CD14-positive monocyte (primary cell): Measurements from ENCODE around the gene CWC27. TPM values are rescaled to one million over a fixed set of nuclear protein-coding genes. Genes with fewer than 3 reads are reported as not detected.
A peak's percentile ranks its signal among the peaks of the same experiment; 100 is the strongest.

Source experiments
- DNase-seq, 3 donors: peaks; one replicate each; pipeline ENCODE4 v3.0.0-alpha.2; 2011 to 2022
- H2AFZ ChIP-seq: 2 replicates; pipeline ENCODE4 v1.6.0; 2012; ENCODE audit warnings: mild to moderate bottlenecking, low read depth, low read length, inconsistent platforms; ENCODE audit not compliant: insufficient read depth, poor library complexity, severe bottlenecking
- H3K27ac ChIP-seq, 2 donors: 1 replicate in 1 of 2; 2 replicates in 1 of 2; pipeline ENCODE4 v1.5.1; 2012 to 2013; ENCODE audit warnings: low read length in 2 of 2, control low read depth in 1 of 2, inconsistent platforms in 1 of 2, low read depth in 1 of 2, mild to moderate bottlenecking in 1 of 2
- H3K27me3 ChIP-seq, 2 donors: one replicate each; pipeline versions ENCODE4 v1.6.0 to v1.6.1; 2011 to 2013; ENCODE audit warnings: low read length in 2 of 2; ENCODE audit not compliant: control insufficient read depth in 2 of 2, insufficient read depth in 2 of 2
- H3K36me3 ChIP-seq, 2 donors: replicated peaks in 1 of 2; 1 replicate in 1 of 2; 2 replicates in 1 of 2; pipeline versions ENCODE4 v1.5.1 to v1.6.1; 2012 to 2013; ENCODE audit warnings: low read length in 2 of 2, control low read depth in 1 of 2, inconsistent platforms in 1 of 2, mild to moderate bottlenecking in 1 of 2; ENCODE audit not compliant: insufficient read depth in 2 of 2, control insufficient read depth in 1 of 2
- H3K4me1 ChIP-seq, 2 donors: 1 replicate in 1 of 2; 2 replicates in 1 of 2; pipeline versions ENCODE4 v1.5.1 to v1.6.1; 2012 to 2013; ENCODE audit warnings: low read length in 2 of 2, control low read depth in 1 of 2, inconsistent platforms in 1 of 2, mild to moderate bottlenecking in 1 of 2, moderate library complexity in 1 of 2; ENCODE audit not compliant: insufficient read depth in 2 of 2, control insufficient read depth in 1 of 2
- H3K4me2 ChIP-seq: replicated peaks from 2 replicates; pipeline ENCODE3; 2012; ENCODE audit warnings: low read length, moderate library complexity, mild to moderate bottlenecking; ENCODE audit not compliant: poor library complexity, severe bottlenecking; ENCODE audit errors: extremely low read depth
- H3K4me3 ChIP-seq, 3 experiments: fragments of 200-600 bp in 1 of 3; sonication (generic) in 1 of 3; replicated peaks in 1 of 3; 1 replicate in 2 of 3; 2 replicates in 1 of 3; pipeline ENCODE4 v1.5.1; 2011 to 2013; ENCODE audit warnings: low read length in 3 of 3, mild to moderate bottlenecking in 3 of 3, control low read depth in 2 of 3, low read depth in 2 of 3, inconsistent platforms in 1 of 3, moderate library complexity in 1 of 3
- H3K79me2 ChIP-seq: 2 replicates; pipeline ENCODE4 v1.6.0; 2012; ENCODE audit warnings: mild to moderate bottlenecking, control low read depth, inconsistent platforms, low read length, moderate library complexity; ENCODE audit not compliant: insufficient read depth
- H3K9ac ChIP-seq: 2 replicates; pipeline ENCODE4 v1.6.0; 2017; ENCODE audit warnings: low read length, mild to moderate bottlenecking; ENCODE audit not compliant: insufficient read depth, poor library complexity, severe bottlenecking
- H3K9me3 ChIP-seq, 2 donors: replicated peaks in 1 of 2; 1 replicate in 1 of 2; 2 replicates in 1 of 2; pipeline versions ENCODE4 v1.5.1 to v1.6.1; 2012 to 2013; ENCODE audit warnings: low read length in 2 of 2, control low read depth in 1 of 2; ENCODE audit not compliant: control insufficient read depth in 1 of 2, insufficient read depth in 1 of 2
- H4K20me1 ChIP-seq: 2 replicates; pipeline ENCODE4 v1.6.0; 2012; ENCODE audit warnings: mild to moderate bottlenecking, low read length, control low read depth, moderate library complexity; ENCODE audit not compliant: insufficient read depth
- H3K27ac Mint-ChIP-seq, 7 donors: one replicate each; pipeline ENCODE4 v1.8.0; 2020; ENCODE audit warnings: mild to moderate bottlenecking in 7 of 7, mixed read lengths in 7 of 7, moderate library complexity in 6 of 7, inconsistent platforms in 2 of 7
- H3K27me3 Mint-ChIP-seq, 3 donors: one replicate each; pipeline ENCODE4 v1.8.0; 2021 to 2022; ENCODE audit warnings: low read depth in 3 of 3, mild to moderate bottlenecking in 3 of 3, mixed read lengths in 3 of 3, moderate library complexity in 3 of 3, inconsistent platforms in 1 of 3
- H3K36me3 Mint-ChIP-seq, 2 donors: one replicate each; pipeline ENCODE4 v1.8.0; 2020; ENCODE audit warnings: mixed read lengths in 2 of 2, inconsistent platforms in 1 of 2, mild to moderate bottlenecking in 1 of 2
- H3K4me1 Mint-ChIP-seq: one replicate; pipeline ENCODE4 v1.8.0; 2020; ENCODE audit warnings: mild to moderate bottlenecking, mixed read lengths
- H3K4me3 Mint-ChIP-seq, 2 donors: one replicate each; pipeline ENCODE4 v1.8.0; 2020; ENCODE audit warnings: mild to moderate bottlenecking in 2 of 2, mixed read lengths in 2 of 2, moderate library complexity in 1 of 2
- H3K9me3 Mint-ChIP-seq, 7 donors: one replicate each; pipeline ENCODE4 v1.8.0; 2020 to 2022; ENCODE audit warnings: mixed read lengths in 7 of 7, mild to moderate bottlenecking in 6 of 7, moderate library complexity in 6 of 7, inconsistent platforms in 2 of 7
- CTCF ChIP-seq: fragments of 200-600 bp; IDR thresholded peaks from one replicate; pipeline ENCODE4 v1.8.0; 2022; ENCODE audit warnings: antibody characterized with exemption, mild to moderate bottlenecking
- WGBS: methylation state at CpG from one replicate; pipeline ENCODE4 v1.1.5; 2013; ENCODE audit warnings: missing lambda C conversion rate; ENCODE audit not compliant: insufficient coverage; 5-methylcytosine and 5-hydroxymethylcytosine counted together
- intact Hi-C, 2 donors: fragments of 100-400 bp; cut with micrococcal nuclease; formaldehyde crosslinking; loops; one replicate each; pipeline versions ENCODE4 v1.15.0 to v1.15.1; 2023
- polyA plus RNA-seq, 3 donors: library from polyadenylated mRNA; depleted of rRNA in 1 of 3; unstranded in 2 of 3; stranded (reverse) in 1 of 3; fragments of 300-500 nt in 2 of 3; fragments of >200 nt in 1 of 3; fragmentation: Illumina TruSeq in 2 of 3; gene quantifications; 1 replicate in 2 of 3; 2 replicates in 1 of 3; pipeline ENCODE4 v1.2.3, GENCODE V29; 2012 to 2021

Gene CWC27
- polyA plus RNA-seq, 3 donors, result 6.6 to 18.9 (median 14.5) TPM

- DNase-seq, result no peak
- TF ChIP-seq CTCF, result no peak
- H3K36me3 ChIP-seq, result no peaks in the 10 kb centered on the region
- peak overlapping the region; percentile 78 for H3K9ac ChIP-seq
- H3K36me3 Mint-ChIP-seq, result no peaks in the 10 kb centered on the region
- no peaks in the 10 kb centered on the region for H4K20me1 ChIP-seq
- WGBS, result 94% methylated on average over 13 of the region's 14 CpGs
- no peaks in the 10 kb centered on the region for H3K27me3 ChIP-seq
- peak overlapping the region; percentile 52 to 81 (median 77) for H3K4me3 ChIP-seq
- intact Hi-C loops, result no loop called here
- H2AFZ ChIP-seq, result peak overlapping the region; percentile 95
- H3K4me3 Mint-ChIP-seq, result peak overlapping the region; percentile 84 to 93
- peak overlapping the region in 6 of 7 donors; percentile 19 to 93 (median 88) for H3K27ac Mint-ChIP-seq
- peaks cover 0 to 5% (median 2%) of the 10 kb centered on the region in 3 donors for H3K27me3 Mint-ChIP-seq
- peaks cover 8 to 12% of the 10 kb centered on the region in 2 donors for H3K4me1 ChIP-seq
- no peaks in the 10 kb centered on the region for H3K9me3 ChIP-seq
- H3K79me2 ChIP-seq, result no peaks in the 10 kb centered on the region
- peaks cover 13% of the 10 kb centered on the region for H3K4me1 Mint-ChIP-seq
- H3K27ac ChIP-seq, result peak overlapping the region in 1 of 2 donors; percentile 79
- H3K9me3 Mint-ChIP-seq, result peaks cover 0 to 2% (median 0%) of the 10 kb centered on the region in 7 donors
- H3K4me2 ChIP-seq, result peak overlapping the region; percentile 83
Observed at GRCh38 chr5:65034813-65035209, 266.1 kb downstream of the CWC27 start.

GRCh38 chr5:65035211-65036206 is 266.8 kb downstream of the CWC27 start:
- peak overlapping the region; percentile 52 to 81 (median 77) for H3K4me3 ChIP-seq
- peaks cover 0 to 2% (median 0%) of the 10 kb centered on the region in 7 donors for H3K9me3 Mint-ChIP-seq

More at GRCh38 chr5:65035211-65036206, 266.8 kb downstream of the CWC27 start:
- peak; percentile 72 to 87 (median 76) for DNase-seq
- peak overlapping the region; percentile 83 for H3K4me2 ChIP-seq
- peaks cover 13% of the 10 kb centered on the region for H3K4me1 Mint-ChIP-seq
- no peak for TF ChIP-seq CTCF
- H3K4me3 Mint-ChIP-seq, result peak overlapping the region; percentile 84 to 93
- peak overlapping the region; percentile 78 for H3K9ac ChIP-seq
- 1% methylated on average over 61 of the region's 68 CpGs for WGBS
- peak overlapping the region; percentile 95 for H2AFZ ChIP-seq
- H3K4me1 ChIP-seq, result peaks cover 8 to 12% of the 10 kb centered on the region in 2 donors
- no peaks in the 10 kb centered on the region for H3K27me3 ChIP-seq
- no peaks in the 10 kb centered on the region for H3K36me3 ChIP-seq
- H3K36me3 Mint-ChIP-seq, result no peaks in the 10 kb centered on the region
- intact Hi-C loops, result no loop called here
- H3K9me3 ChIP-seq, result no peaks in the 10 kb centered on the region
- H3K27ac Mint-ChIP-seq, result peak overlapping the region; percentile 70 to 95 (median 88)
- peak overlapping the region in 1 of 2 donors; percentile 79 for H3K27ac ChIP-seq
- peaks cover 0 to 3% (median 2%) of the 10 kb centered on the region in 3 donors for H3K27me3 Mint-ChIP-seq
- no peaks in the 10 kb centered on the region for H4K20me1 ChIP-seq
- H3K79me2 ChIP-seq, result no peaks in the 10 kb centered on the region
